OCI-LY1 (cell line): Measurements from ENCODE around the gene TRIB2.

Experiments used
- EZH2 ChIP-seq: fragments of 200-600 bp; sonication (generic), shearing (Covaris generic); IDR thresholded peaks from 2 replicates; pipeline ENCODE4 v1.8.0; 2017; ENCODE audit warnings: borderline replicate concordance, mixed run types, mild to moderate bottlenecking, antibody characterized with exemption, low read length, moderate library complexity, mixed read lengths
- TF ChIP-seq, protein P1 (sequence below): fragments of 200-600 bp; sonication (generic), shearing (Covaris generic); IDR thresholded peaks from 2 replicates; pipeline ENCODE4 v1.5.1; 2017; ENCODE audit warnings: mild to moderate bottlenecking, antibody characterized with exemption, low read length, moderate library complexity, mixed read lengths

DNA sequence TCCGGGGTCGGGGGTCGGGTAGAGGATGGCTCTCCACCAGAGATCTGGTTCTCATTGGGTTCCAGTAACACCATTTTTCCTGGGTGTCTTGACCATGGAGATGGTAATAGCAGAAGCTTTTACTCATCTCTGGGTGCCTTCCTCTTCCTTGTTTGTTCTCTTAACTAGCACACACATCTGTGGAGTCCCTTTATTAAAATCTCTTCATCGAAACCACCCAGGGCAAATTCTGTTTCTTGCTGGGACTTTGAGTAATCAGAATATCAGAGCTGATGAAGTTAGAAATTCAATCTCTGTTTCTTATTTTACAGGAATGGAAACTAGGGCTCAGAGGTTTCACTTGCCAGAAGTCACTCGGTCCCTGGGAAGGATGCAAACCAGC, 15.0 kb upstream of the TRIB2 start:
- TF ChIP-seq, protein P1, sequence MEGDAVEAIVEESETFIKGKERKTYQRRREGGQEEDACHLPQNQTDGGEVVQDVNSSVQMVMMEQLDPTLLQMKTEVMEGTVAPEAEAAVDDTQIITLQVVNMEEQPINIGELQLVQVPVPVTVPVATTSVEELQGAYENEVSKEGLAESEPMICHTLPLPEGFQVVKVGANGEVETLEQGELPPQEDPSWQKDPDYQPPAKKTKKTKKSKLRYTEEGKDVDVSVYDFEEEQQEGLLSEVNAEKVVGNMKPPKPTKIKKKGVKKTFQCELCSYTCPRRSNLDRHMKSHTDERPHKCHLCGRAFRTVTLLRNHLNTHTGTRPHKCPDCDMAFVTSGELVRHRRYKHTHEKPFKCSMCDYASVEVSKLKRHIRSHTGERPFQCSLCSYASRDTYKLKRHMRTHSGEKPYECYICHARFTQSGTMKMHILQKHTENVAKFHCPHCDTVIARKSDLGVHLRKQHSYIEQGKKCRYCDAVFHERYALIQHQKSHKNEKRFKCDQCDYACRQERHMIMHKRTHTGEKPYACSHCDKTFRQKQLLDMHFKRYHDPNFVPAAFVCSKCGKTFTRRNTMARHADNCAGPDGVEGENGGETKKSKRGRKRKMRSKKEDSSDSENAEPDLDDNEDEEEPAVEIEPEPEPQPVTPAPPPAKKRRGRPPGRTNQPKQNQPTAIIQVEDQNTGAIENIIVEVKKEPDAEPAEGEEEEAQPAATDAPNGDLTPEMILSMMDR, result no peak
- TF ChIP-seq EZH2, result no peak
